HUES6 (cell line): ENCODE data around the gene MTMR12.
"Not testable (repeated sequence)": the region's sequence is repeated elsewhere in the genome, so short reads cannot be mapped to it uniquely, and the experiment has no call there.

Experiments
- H3K27ac ChIP-seq: 2 replicates; pipeline ENCODE4 v1.7.0; 2013; ENCODE audit warnings: low read depth, mild to moderate bottlenecking, low read length, inconsistent platforms
- H3K27me3 ChIP-seq: 2 replicates; pipeline ENCODE4 v1.6.1; 2013; ENCODE audit warnings: low read length; ENCODE audit not compliant: control insufficient read depth, insufficient read depth
- H3K36me3 ChIP-seq: 2 replicates; pipeline ENCODE4 v1.6.1; 2013; ENCODE audit warnings: low read length; ENCODE audit not compliant: control insufficient read depth, insufficient read depth
- H3K4me1 ChIP-seq: 2 replicates; pipeline ENCODE4 v1.6.1; 2013; ENCODE audit warnings: low read length; ENCODE audit not compliant: control insufficient read depth, insufficient read depth
- H3K4me3 ChIP-seq: 2 replicates; pipeline ENCODE4 v1.5.1; 2013; ENCODE audit warnings: low read depth, low read length
- H3K9ac ChIP-seq: one replicate; pipeline ENCODE4 v1.6.1; 2013; ENCODE audit warnings: mild to moderate bottlenecking, low read length
- H3K9me3 ChIP-seq: 2 replicates; pipeline ENCODE4 v1.6.1; 2013; ENCODE audit warnings: low read depth, low read length; ENCODE audit not compliant: control insufficient read depth, insufficient read depth

The MTMR12 gene

DNA sequence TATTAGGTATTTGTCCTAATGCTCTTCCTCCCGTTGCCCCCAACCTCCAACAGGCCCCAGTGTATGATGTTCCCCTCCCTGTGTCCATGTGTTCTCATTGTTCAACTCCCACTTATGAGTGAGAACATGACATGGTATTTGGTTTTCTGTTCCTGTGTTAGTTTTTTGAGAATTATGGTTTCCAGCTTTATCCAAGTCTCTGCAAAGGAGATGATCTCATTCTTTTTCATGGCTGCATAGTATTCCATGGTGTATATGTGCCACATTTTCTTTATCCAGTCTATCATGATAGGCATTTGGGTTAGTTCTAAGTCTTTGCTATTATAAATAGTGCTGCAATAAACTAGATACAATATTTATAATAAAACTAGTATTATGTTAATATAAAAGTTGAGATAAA is 98.4 kb downstream of the MTMR12 start:
- H3K27me3 ChIP-seq, H3K4me3 ChIP-seq, H3K4me1 ChIP-seq, H3K9me3 ChIP-seq, H3K36me3 ChIP-seq, H3K27ac ChIP-seq, H3K9ac ChIP-seq: not testable (repeated sequence)

DNA sequence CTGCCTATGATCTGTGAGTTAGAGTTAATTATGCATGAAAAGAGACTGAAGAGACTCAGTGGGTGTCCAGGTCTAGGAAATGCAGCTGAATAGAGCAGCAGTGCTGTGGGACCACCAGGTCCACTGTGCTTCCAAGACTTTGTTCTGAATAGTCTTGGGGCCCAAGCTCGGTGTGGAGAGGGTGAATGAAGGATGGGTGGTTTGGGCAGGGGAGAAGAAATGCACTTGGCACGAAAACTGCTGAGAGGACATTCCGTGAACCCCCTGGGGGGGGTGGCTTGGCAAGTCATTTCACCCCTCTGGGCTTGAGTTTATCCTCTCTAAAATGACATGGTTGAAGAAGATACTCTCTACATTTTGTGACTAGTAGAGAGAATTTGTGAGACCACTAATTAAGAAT is 102.6 kb downstream of the MTMR12 start:
- Histone ChIP-seq H3K4me3 (no peak overlapping the region), H3K27ac (no peak overlapping the region), H3K36me3 (no peaks in the 10 kb centered on the region), H3K9me3 (peaks cover 13% of the 10 kb centered on the region), H3K9ac (no peak overlapping the region), H3K4me1 (no peaks in the 10 kb centered on the region), H3K27me3 (no peaks in the 10 kb centered on the region)

DNA sequence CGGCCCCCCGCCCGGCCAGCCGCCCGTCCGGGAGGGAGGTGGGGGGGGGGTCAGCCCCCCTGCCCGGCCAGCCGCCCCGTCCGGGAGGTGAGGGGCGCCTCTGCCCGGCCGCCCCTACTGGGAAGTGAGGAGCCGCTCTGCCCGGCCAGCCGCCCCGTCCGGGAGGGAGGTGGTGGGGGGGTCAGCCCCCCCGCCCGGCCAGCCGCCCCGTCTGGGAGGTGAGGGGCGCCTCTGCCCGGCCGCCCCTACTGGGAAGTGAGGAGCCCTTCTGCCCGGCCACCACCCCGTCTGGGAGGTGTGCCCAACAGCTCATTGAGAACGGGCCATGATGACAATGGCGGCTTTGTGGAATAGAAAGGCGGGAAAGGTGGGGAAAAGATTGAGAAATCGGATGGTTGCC is 103.9 kb downstream of the MTMR12 start:
- H3K4me1 ChIP-seq, H3K27me3 ChIP-seq, H3K9ac ChIP-seq, H3K4me3 ChIP-seq, H3K27ac ChIP-seq, H3K36me3 ChIP-seq: not testable (repeated sequence)
- H3K9me3 ChIP-seq = peaks cover 13% of the 10 kb centered on the region

DNA sequence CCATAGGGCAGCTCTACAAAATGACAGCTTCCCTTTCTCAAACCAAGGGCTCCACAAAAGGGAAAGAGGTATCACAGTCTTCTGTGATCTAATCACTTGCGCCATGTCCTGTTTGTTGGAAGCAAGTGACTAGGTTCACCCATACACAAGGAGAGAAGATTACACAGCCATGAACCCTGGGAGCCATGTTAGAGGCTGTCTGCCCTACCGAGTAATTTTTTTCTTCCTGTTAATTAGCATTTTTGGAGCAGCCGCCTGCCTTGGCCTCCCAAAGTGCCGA is 105.4 kb downstream of the MTMR12 start:
- Histone ChIP-seq H3K27me3 (no peaks in the 10 kb centered on the region), H3K4me3 (no peak overlapping the region), H3K27ac (no peak overlapping the region), H3K4me1 (no peaks in the 10 kb centered on the region), H3K9me3 (peaks cover 13% of the 10 kb centered on the region), H3K36me3 (no peaks in the 10 kb centered on the region), H3K9ac (no peak overlapping the region)

DNA sequence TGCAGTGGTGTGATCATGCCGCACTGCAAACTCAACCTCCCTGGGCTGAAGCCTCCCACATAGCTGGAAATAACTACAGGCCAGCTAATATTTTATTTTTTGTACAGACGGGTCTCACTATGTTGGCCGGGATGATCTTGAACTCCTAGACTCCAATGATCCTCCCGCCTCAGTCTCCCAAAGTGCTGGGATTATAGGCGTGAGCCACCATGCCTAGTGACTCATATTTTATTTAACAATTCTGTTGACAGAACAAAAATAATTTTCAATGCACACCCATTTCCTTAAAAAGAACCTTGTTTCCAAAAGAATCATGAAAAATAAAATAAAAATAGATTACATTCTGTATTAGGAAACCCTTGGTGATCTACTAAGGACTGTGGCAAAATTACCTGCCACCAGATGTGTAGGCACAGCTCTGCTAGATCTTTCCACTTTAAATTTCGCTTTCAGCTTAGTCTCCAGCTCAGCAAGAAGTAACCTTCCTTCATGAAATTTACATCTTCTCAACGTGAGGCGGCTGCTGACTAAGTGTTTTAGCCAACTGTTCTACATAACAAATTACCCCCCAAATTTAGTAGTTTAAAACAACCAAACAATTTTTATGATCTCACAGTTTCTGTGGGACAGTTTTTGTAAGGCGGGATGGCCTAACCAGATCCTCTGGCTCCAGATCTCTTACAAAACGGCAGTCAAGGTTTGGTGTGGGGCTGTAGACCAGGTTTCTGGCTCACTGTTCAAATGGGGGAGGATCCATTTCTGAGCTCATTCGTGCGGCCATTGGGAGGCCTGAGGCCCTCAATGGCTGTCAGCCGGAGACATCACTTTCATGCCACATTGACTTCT is 106.0 kb downstream of the MTMR12 start:
- Histone ChIP-seq H3K27ac (no peak overlapping the region), H3K4me3 (no peak overlapping the region), H3K36me3 (no peaks in the 10 kb centered on the region), H3K9ac (no peak overlapping the region), H3K27me3 (no peaks in the 10 kb centered on the region), H3K9me3 (peaks cover 13% of the 10 kb centered on the region), H3K4me1 (no peaks in the 10 kb centered on the region)

DNA sequence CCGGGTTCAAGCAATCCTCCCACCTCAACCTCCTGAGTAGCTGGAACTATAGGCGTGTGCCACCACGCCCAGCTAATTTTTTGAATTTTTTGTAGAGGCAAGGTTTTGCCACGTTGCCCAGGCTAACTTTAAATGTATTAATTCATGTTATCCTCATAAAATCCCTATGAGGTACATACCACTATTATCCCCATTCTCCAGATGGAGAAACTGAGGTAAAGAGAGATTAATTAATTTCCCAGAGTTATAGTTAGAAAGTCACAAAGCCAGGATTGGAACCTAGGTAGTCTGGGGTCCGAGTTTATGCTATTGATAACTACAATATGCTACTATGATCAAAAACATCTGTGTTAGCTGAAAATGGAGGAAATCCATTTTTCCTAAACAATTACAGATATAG is 106.7 kb downstream of the MTMR12 start:
- no peak overlapping the region for H3K9ac ChIP-seq
- no peaks in the 10 kb centered on the region for H3K36me3 ChIP-seq
- H3K4me1 ChIP-seq = no peaks in the 10 kb centered on the region
- peaks cover 13% of the 10 kb centered on the region for H3K9me3 ChIP-seq
- no peak overlapping the region for H3K27ac ChIP-seq
- H3K4me3 ChIP-seq = no peak overlapping the region
- no peaks in the 10 kb centered on the region for H3K27me3 ChIP-seq

DNA sequence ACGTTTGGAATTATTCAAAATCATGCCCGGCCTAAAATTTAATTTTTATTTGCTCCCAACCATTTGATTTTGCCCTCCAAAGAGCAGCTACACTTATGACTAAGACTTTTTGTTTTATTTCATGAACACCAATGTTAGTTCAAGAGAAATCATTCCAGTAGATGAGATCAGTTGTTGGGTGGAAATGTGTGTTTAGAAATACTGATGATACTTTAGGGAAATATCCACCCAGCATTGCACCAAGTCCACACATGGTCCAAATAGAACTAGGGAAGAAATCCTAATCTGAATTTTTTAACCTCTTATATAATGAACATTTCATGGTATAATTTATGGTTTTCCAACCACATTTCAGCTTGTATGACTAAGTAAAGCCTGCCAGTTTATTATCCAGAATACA is 110.3 kb downstream of the MTMR12 start:
- Histone ChIP-seq H3K4me3 (no peak overlapping the region), H3K27ac (no peak overlapping the region), H3K27me3 (no peaks in the 10 kb centered on the region), H3K4me1 (no peaks in the 10 kb centered on the region), H3K9me3 (peaks cover 12% of the 10 kb centered on the region), H3K36me3 (no peaks in the 10 kb centered on the region), H3K9ac (no peak overlapping the region)

DNA sequence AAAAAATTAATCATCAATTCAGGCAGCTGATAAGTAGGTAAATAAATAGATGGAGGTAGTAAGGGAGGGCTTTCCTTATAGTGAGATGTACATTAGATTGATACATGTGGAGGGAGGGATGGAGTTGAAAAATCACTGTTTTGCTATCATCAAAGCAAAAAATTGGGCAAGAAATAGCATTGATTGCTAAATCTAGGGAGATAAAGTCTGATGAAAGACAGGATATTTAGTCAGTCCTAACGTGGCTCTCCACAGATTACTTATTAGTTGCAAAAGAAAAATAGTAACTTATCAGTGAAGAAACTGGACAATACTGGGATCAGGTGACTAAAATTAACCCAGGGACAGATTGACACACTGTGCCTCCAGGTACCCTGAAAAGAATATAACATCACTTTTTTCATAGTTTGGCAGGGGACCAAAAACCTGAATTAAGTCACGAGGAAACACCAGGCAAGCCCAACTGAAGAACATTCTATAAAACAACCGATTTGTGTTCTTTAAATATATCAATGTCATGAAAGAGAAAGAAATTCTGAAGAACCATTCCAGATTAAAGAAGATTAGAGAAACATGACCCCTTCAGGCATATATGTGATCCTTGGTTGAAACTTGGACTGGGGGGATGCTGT is 111.5 kb downstream of the MTMR12 start:
- Histone ChIP-seq H3K9me3 (0 out of 2 replicates have a peak, but pooled peaks cover 2% of the 10 kb centered on the region), H3K27ac (no peak overlapping the region), H3K9ac (no peak overlapping the region), H3K4me3 (no peak overlapping the region), H3K27me3 (no peaks in the 10 kb centered on the region), H3K4me1 (no peaks in the 10 kb centered on the region), H3K36me3 (no peaks in the 10 kb centered on the region)

DNA sequence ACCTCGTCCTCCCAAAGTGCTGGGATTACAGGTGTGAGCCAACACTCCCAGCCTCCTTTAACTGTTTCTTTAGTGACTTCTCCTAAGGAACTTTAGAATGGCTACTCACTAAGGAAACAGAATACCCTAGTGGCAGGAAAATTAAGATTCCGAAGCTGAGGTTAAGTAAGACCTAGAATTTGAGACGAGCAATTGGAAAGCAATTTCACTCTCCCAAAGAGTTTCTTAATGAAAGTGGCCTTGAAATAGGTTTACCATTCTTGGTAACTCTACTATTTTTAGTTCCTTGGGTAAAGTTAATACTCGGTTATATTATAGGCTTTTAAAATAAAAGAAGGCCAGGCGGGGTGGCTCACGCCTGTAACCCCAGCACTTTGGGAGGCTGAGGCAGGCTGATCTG is 115.7 kb downstream of the MTMR12 start:
- Histone ChIP-seq H3K36me3 (no peaks in the 10 kb centered on the region), H3K4me1 (no peaks in the 10 kb centered on the region), H3K27me3 (no peaks in the 10 kb centered on the region), H3K9me3 (no peaks in the 10 kb centered on the region), H3K4me3 (no peak overlapping the region), H3K9ac (no peak overlapping the region), H3K27ac (no peak overlapping the region)

DNA sequence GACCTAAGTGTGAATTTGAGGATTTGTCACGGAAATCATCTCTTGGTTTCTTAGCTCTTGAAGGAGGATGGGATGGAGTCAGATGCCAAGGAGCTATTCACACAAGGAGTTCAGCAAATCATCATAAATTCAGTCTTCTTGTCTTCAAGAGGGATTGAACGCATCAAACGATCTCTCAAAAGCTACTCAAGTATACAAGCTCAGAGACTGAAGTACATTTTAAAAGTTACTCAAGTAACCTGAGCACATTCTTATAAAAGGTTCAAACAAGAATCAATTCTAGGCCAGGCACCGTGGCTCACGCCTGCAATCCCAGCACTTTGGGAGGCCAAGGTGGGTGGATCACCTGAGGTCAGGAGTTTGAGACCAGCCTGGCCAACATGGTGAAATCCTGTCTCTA is 117.5 kb downstream of the MTMR12 start:
- no peaks in the 10 kb centered on the region for H3K27me3 ChIP-seq
- H3K9ac ChIP-seq = no peak overlapping the region
- no peaks in the 10 kb centered on the region for H3K9me3 ChIP-seq
- H3K27ac ChIP-seq = no peak overlapping the region
- no peaks in the 10 kb centered on the region for H3K4me1 ChIP-seq
- H3K36me3 ChIP-seq = no peaks in the 10 kb centered on the region
- no peak overlapping the region for H3K4me3 ChIP-seq

DNA sequence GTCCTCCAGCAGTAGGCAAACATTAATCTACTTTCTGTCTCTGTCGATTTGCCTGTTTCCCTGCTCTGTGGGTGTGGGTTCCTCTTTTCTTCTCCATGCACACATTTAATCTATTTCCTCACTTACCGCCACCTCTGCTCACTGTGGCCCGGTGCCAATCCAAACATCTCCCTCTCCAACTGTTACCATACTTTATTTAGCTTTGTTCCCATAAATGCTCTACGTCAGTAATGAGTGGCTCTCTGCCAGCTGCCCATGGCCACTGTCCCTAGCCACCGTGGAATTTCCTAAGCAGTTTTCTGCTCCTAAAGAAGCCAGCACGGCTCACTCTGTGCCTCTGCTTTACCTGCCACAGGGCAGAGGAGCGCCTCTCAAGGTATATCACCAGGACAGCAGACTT is 119.1 kb downstream of the MTMR12 start:
- Histone ChIP-seq H3K27me3 (no peaks in the 10 kb centered on the region), H3K4me3 (no peak overlapping the region), H3K4me1 (no peaks in the 10 kb centered on the region), H3K9ac (no peak overlapping the region), H3K9me3 (0 out of 2 replicates have a peak, but pooled peaks cover 2% of the 10 kb centered on the region), H3K36me3 (no peaks in the 10 kb centered on the region), H3K27ac (no peak overlapping the region)
